ENCODE results near the gene ATG5. TPM values are rescaled to one million over a fixed set of nuclear protein-coding genes. Genes with fewer than 3 reads are reported as not detected.

ATG5 gene
- total and polyA plus RNA-seq, 2 donors from 2014 or later = 26.5 to 31.6 TPM

- intact Hi-C loops (cut with DNase I) = no loop called here
- no peaks in the 10 kb centered on the region for H3K9me3 ChIP-seq (ENCODE audit: control insufficient read depth in 2 of 3, insufficient read depth in 1 of 3, low read length in 3 of 3)
- no peak for TF ChIP-seq CTCF (IDR thresholded peaks at IDR 0.05; ENCODE audit: borderline replicate concordance, extremely low read depth, insufficient read depth)
- H3K9ac ChIP-seq (ENCODE audit: low read length in 3 of 3) = no peak overlapping the region
- H3K27ac ChIP-seq (ENCODE audit: low read depth in 2 of 2, low read length in 2 of 2) = no peak overlapping the region
- H3K4me3 ChIP-seq (ENCODE audit: low read length in 3 of 3) = no peak overlapping the region
- H3K4me1 ChIP-seq (ENCODE audit: control insufficient read depth in 2 of 3, insufficient read depth in 2 of 3, low read depth in 1 of 3, low read length in 3 of 3) = no peaks in the 10 kb centered on the region
- no peak for FAIRE-seq
- H3K27me3 ChIP-seq (ENCODE audit: control insufficient read depth, insufficient read depth, low read length) = no peaks in the 10 kb centered on the region
- no peak for DNase-seq
- H3K36me3 ChIP-seq (ENCODE audit: control insufficient read depth in 2 of 3, insufficient read depth in 3 of 3, low read length in 3 of 3) = no peaks in the 10 kb centered on the region
Observed at GRCh38 chr6:106279179-106279578, 46.4 kb downstream of the ATG5 start.

- Histone ChIP-seq H3K9ac (ENCODE audit: low read length in 3 of 3) (no peak overlapping the region), H3K4me1 (ENCODE audit: control insufficient read depth in 2 of 3, insufficient read depth in 2 of 3, low read depth in 1 of 3, low read length in 3 of 3) (no peaks in the 10 kb centered on the region), H3K4me3 (ENCODE audit: low read length in 3 of 3) (no peak overlapping the region), H3K36me3 (ENCODE audit: control insufficient read depth in 2 of 3, insufficient read depth in 3 of 3, low read length in 3 of 3) (no peaks in the 10 kb centered on the region), H3K9me3 (ENCODE audit: control insufficient read depth in 2 of 3, insufficient read depth in 1 of 3, low read length in 3 of 3) (no peaks in the 10 kb centered on the region), H3K27me3 (ENCODE audit: control insufficient read depth, insufficient read depth, low read length) (no peaks in the 10 kb centered on the region), H3K27ac (ENCODE audit: low read depth in 2 of 2, low read length in 2 of 2) (no peak overlapping the region)
- DNase-seq (no peak), FAIRE-seq (no peak)
- intact Hi-C loops (cut with DNase I) = no loop called here
- no peak for TF ChIP-seq CTCF (IDR thresholded peaks at IDR 0.05; ENCODE audit: borderline replicate concordance, extremely low read depth, insufficient read depth)
Observed at GRCh38 chr6:106275692-106276091, 49.9 kb downstream of the ATG5 start.

GRCh38 chr6:106273087-106273486 lies 52.5 kb downstream of the ATG5 start:
- H3K4me3 ChIP-seq (ENCODE audit: low read length in 3 of 3) = no peak overlapping the region
- H3K9me3 ChIP-seq (ENCODE audit: control insufficient read depth in 2 of 3, insufficient read depth in 1 of 3, low read length in 3 of 3) = no peaks in the 10 kb centered on the region
- no peaks in the 10 kb centered on the region for H3K27me3 ChIP-seq (ENCODE audit: control insufficient read depth, insufficient read depth, low read length)
- intact Hi-C loops (cut with DNase I) = no loop called here
- H3K36me3 ChIP-seq (ENCODE audit: control insufficient read depth in 2 of 3, insufficient read depth in 3 of 3, low read length in 3 of 3) = no peaks in the 10 kb centered on the region
- H3K27ac ChIP-seq (ENCODE audit: low read depth in 2 of 2, low read length in 2 of 2) = no peak overlapping the region
- no peak for FAIRE-seq
- no peaks in the 10 kb centered on the region for H3K4me1 ChIP-seq (ENCODE audit: control insufficient read depth in 2 of 3, insufficient read depth in 2 of 3, low read depth in 1 of 3, low read length in 3 of 3)
- no peak for TF ChIP-seq CTCF (IDR thresholded peaks at IDR 0.05; ENCODE audit: borderline replicate concordance, extremely low read depth, insufficient read depth)
- no peak overlapping the region for H3K9ac ChIP-seq (ENCODE audit: low read length in 3 of 3)
- no peak for DNase-seq

GRCh38 chr6:106272287-106272686 lies 53.3 kb downstream of the ATG5 start:
- H3K4me1 ChIP-seq (ENCODE audit: control insufficient read depth in 2 of 3, insufficient read depth in 2 of 3, low read depth in 1 of 3, low read length in 3 of 3) = no peaks in the 10 kb centered on the region
- H3K36me3 ChIP-seq (ENCODE audit: control insufficient read depth in 2 of 3, insufficient read depth in 3 of 3, low read length in 3 of 3) = no peaks in the 10 kb centered on the region
- no peak overlapping the region for H3K27ac ChIP-seq (ENCODE audit: low read depth in 2 of 2, low read length in 2 of 2)
- no peaks in the 10 kb centered on the region for H3K27me3 ChIP-seq (ENCODE audit: control insufficient read depth, insufficient read depth, low read length)
- intact Hi-C loops (cut with DNase I) = no loop called here
- H3K9ac ChIP-seq (ENCODE audit: low read length in 3 of 3) = no peak overlapping the region
- TF ChIP-seq CTCF (IDR thresholded peaks at IDR 0.05; ENCODE audit: borderline replicate concordance, extremely low read depth, insufficient read depth) = no peak
- DNase-seq (no peak), FAIRE-seq (no peak)
- H3K9me3 ChIP-seq (ENCODE audit: control insufficient read depth in 2 of 3, insufficient read depth in 1 of 3, low read length in 3 of 3) = no peaks in the 10 kb centered on the region
- no peak overlapping the region for H3K4me3 ChIP-seq (ENCODE audit: low read length in 3 of 3)

Data from kidney (tissue), 14 donors.